NB4 (cell line): ENCODE results near the gene FAM216A.

ENCODE experiments used
- CTCF ChIP-seq: IDR thresholded peaks from one replicate; pipeline ENCODE4 v1.5.1; 2012; ENCODE audit warnings: low read depth, low read length
- MAX ChIP-seq: IDR thresholded peaks from 2 replicates; pipeline ENCODE4 v1.6.1; 2011; ENCODE audit warnings: low read depth, low read length
- MYC ChIP-seq: IDR thresholded peaks from 2 replicates; pipeline ENCODE4 v1.6.1; 2011; ENCODE audit warnings: low read depth, low read length
- POLR2A ChIP-seq: IDR thresholded peaks from 2 replicates; pipeline ENCODE4 v1.6.1; 2011; ENCODE audit warnings: mild to moderate bottlenecking; ENCODE audit not compliant: insufficient read length; ENCODE audit errors: extremely low read depth

GRCh38 chr12:110431957-110432587, 36.6 kb upstream of the FAM216A start:
- TF ChIP-seq CTCF (no peak), MYC (no peak), POLR2A (no peak), MAX (no peak)
